Keratinocyte (primary cell): ENCODE data around the gene LAMB4. TPM values are rescaled to one million over a fixed set of nuclear protein-coding genes. Genes with fewer than 3 reads are reported as not detected.

Source experiments
- DNase-seq: peaks from one replicate; pipeline ENCODE4 v3.0.0-alpha.2; 2011; ENCODE audit warnings: low read depth, missing footprints, low spot score
- FAIRE-seq: peaks from 2 replicates; lab custom pipeline; 2011; peaks lifted over from hg19 to GRCh38; lab: Jason Lieb, UNC
- H2AFZ ChIP-seq: 2 replicates; pipeline ENCODE4 v1.6.0; 2012; ENCODE audit warnings: low read length, control low read depth, inconsistent platforms; ENCODE audit not compliant: control insufficient read depth
- H3K27ac ChIP-seq: 2 replicates; pipeline ENCODE4 v1.5.1; 2011; ENCODE audit warnings: low read length; ENCODE audit not compliant: control insufficient read depth, insufficient read depth
- H3K27me3 ChIP-seq: 3 replicates; pipeline ENCODE4 v1.6.0; 2011; ENCODE audit warnings: low read length; ENCODE audit not compliant: control insufficient read depth, insufficient read depth; ENCODE audit errors: extremely low read depth
- H3K36me3 ChIP-seq, 2 experiments: 2 replicates in 1 of 2; 3 replicates in 1 of 2; pipeline ENCODE4 v1.5.1; 2011; ENCODE audit warnings: low read length in 2 of 2, mild to moderate bottlenecking in 1 of 2; ENCODE audit not compliant: control insufficient read depth in 2 of 2, insufficient read depth in 2 of 2; ENCODE audit errors: extremely low read depth in 1 of 2
- H3K4me1 ChIP-seq: 3 replicates; pipeline ENCODE4 v1.5.1; 2011; ENCODE audit warnings: low read length; ENCODE audit not compliant: control insufficient read depth, insufficient read depth; ENCODE audit errors: extremely low read depth
- H3K4me2 ChIP-seq: 3 replicates; pipeline ENCODE4 v1.6.0; 2011; ENCODE audit warnings: low read depth, low read length; ENCODE audit not compliant: control insufficient read depth, insufficient read depth; ENCODE audit errors: extremely low read depth
- H3K4me3 ChIP-seq, 3 experiments: fragments of 200-600 bp in 1 of 3; sonication (generic) in 1 of 3; 2 replicates in 2 of 3; 3 replicates in 1 of 3; pipeline ENCODE4 v1.5.1; 2011 to 2016; ENCODE audit warnings: low read length in 3 of 3, mild to moderate bottlenecking in 3 of 3, control low read depth in 2 of 3, inconsistent platforms in 1 of 3, low read depth in 1 of 3, mixed read lengths in 1 of 3, mixed run types in 1 of 3, moderate library complexity in 1 of 3; ENCODE audit not compliant: control insufficient read depth in 2 of 3, insufficient read depth in 2 of 3; ENCODE audit errors: extremely low read depth in 1 of 3
- H3K79me2 ChIP-seq: 2 replicates; pipeline ENCODE4 v1.6.0; 2012; ENCODE audit warnings: low read length; ENCODE audit not compliant: control insufficient read depth, insufficient read depth
- H3K9ac ChIP-seq: 3 replicates; pipeline ENCODE4 v1.6.0; 2011; ENCODE audit warnings: low read length; ENCODE audit not compliant: control insufficient read depth, insufficient read depth; ENCODE audit errors: extremely low read depth
- H3K9me1 ChIP-seq: 3 replicates; pipeline ENCODE4 v1.6.0; 2011; ENCODE audit warnings: low read length; ENCODE audit not compliant: control insufficient read depth, insufficient read depth; ENCODE audit errors: extremely low read depth
- H3K9me3 ChIP-seq: 2 replicates; pipeline ENCODE4 v1.5.1; 2012; ENCODE audit warnings: low read depth, low read length; ENCODE audit not compliant: control insufficient read depth
- H4K20me1 ChIP-seq: 3 replicates; pipeline ENCODE4 v1.6.0; 2011; ENCODE audit warnings: low read length; ENCODE audit not compliant: control insufficient read depth, insufficient read depth; ENCODE audit errors: extremely low read depth
- EZH2 ChIP-seq: IDR thresholded peaks from one replicate; pipeline ENCODE4 v1.6.1; 2012; ENCODE audit warnings: inconsistent platforms, mild to moderate bottlenecking, low read length, moderate library complexity
- dilution Hi-C: fragments of 300-500 bp; cut with MboI; formaldehyde crosslinking; loops from one replicate; pipeline ENCODE4 v1.7.0; 2020; ENCODE audit warnings: low sequenced_read_pairs; ENCODE audit not compliant: extremely low pct_ligation_motif_present
- polyA plus RNA-seq, 5 experiments: library from polyadenylated mRNA; depleted of rRNA in 3 of 5; stranded (reverse) in 3 of 5; stranded (forward) in 1 of 5; unstranded in 1 of 5; fragments of >200 nt; gene quantifications; 1 replicate in 1 of 5; 2 replicates in 3 of 5; 3 replicates in 1 of 5; pipeline versions ENCODE4 v1.2.1 to v1.2.3, GENCODE V29; 2011 to 2012; ENCODE audit warnings: missing spikeins in 2 of 5, low read depth in 1 of 5, low replicate concordance in 1 of 5
- TF ChIP-seq, protein P1 (sequence below), 3 experiments: IDR thresholded peaks in 1 of 3; conservative IDR thresholded peaks in 1 of 3; optimal IDR thresholded peaks in 1 of 3; 2 replicates in 2 of 3; 3 replicates in 1 of 3; pipeline versions ENCODE3 to v1.5.1; 2011; ENCODE audit warnings: low read length in 3 of 3, mild to moderate bottlenecking in 3 of 3, moderate library complexity in 2 of 3, control low read depth in 1 of 3, inconsistent platforms in 1 of 3; ENCODE audit not compliant: insufficient read depth in 2 of 3; ENCODE audit errors: extremely low read depth in 1 of 3

Gene LAMB4
- polyA plus RNA-seq, 1 donor (not counting 4 experiments of a cell fraction or from before 2014, with no cell fraction given) = 3.7 TPM

DNA sequence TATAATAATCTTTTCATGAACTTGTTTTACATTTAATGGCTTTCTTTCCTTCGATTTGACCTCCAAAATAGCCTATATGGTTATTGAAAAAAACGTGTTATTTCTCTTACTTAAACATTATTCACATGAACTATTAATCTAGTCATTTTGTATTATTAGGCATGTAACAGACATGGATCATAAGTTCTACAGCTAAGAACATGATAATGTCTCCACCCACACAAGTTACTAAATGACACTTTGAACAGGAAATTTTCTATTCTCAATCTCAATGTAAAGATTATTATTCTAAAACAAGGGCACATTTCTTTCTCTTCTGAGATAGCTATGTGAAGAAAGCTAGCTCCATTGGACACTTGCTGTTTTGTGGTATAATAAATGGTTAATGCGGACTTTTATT, 10.0 kb downstream of the LAMB4 start:
- no peaks in the 10 kb centered on the region for H3K79me2 ChIP-seq
- no peak for FAIRE-seq

GRCh38 chr7:108118959-108119358, 11.2 kb downstream of the LAMB4 start:
- no peak overlapping the region for H3K27ac ChIP-seq
- no peak for DNase-seq
- FAIRE-seq = no peak
- no peak overlapping the region for H3K4me2 ChIP-seq
- H3K36me3 ChIP-seq = no peaks in the 10 kb centered on the region
- H2AFZ ChIP-seq = no peak overlapping the region
- TF ChIP-seq EZH2 = no peak
- TF ChIP-seq, protein P1, sequence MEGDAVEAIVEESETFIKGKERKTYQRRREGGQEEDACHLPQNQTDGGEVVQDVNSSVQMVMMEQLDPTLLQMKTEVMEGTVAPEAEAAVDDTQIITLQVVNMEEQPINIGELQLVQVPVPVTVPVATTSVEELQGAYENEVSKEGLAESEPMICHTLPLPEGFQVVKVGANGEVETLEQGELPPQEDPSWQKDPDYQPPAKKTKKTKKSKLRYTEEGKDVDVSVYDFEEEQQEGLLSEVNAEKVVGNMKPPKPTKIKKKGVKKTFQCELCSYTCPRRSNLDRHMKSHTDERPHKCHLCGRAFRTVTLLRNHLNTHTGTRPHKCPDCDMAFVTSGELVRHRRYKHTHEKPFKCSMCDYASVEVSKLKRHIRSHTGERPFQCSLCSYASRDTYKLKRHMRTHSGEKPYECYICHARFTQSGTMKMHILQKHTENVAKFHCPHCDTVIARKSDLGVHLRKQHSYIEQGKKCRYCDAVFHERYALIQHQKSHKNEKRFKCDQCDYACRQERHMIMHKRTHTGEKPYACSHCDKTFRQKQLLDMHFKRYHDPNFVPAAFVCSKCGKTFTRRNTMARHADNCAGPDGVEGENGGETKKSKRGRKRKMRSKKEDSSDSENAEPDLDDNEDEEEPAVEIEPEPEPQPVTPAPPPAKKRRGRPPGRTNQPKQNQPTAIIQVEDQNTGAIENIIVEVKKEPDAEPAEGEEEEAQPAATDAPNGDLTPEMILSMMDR (optimal IDR thresholded peaks at IDR 0.05 in 1 of 3, IDR thresholded peaks at IDR 0.05 in 1 of 3, conservative IDR thresholded peaks at IDR 0.05 in 1 of 3; ENCODE audit: extremely low read depth in 1 of 3, insufficient read depth in 2 of 3, low read length in 3 of 3) = peak in 2 of 3 experiments; percentile 19 to 20
- H3K9me1 ChIP-seq = no peaks in the 10 kb centered on the region
- no peaks in the 10 kb centered on the region for H3K79me2 ChIP-seq
- no peaks in the 10 kb centered on the region for H3K9me3 ChIP-seq
- H3K4me3 ChIP-seq = no peak overlapping the region
- no peaks in the 10 kb centered on the region for H3K27me3 ChIP-seq
- peaks cover 2% of the 10 kb centered on the region for H3K4me1 ChIP-seq
- H4K20me1 ChIP-seq = no peaks in the 10 kb centered on the region
- H3K9ac ChIP-seq = no peak overlapping the region
- dilution Hi-C loops = no loop called here

More for the DNA sequence above, 10.0 kb downstream of the LAMB4 start:
- no peaks in the 10 kb centered on the region for H3K27me3 ChIP-seq
- H3K9me3 ChIP-seq = no peaks in the 10 kb centered on the region
- no peaks in the 10 kb centered on the region for H4K20me1 ChIP-seq
- dilution Hi-C loops = no loop called here
- no peak overlapping the region for H3K4me3 ChIP-seq
- H3K4me2 ChIP-seq = no peak overlapping the region
- no peak for TF ChIP-seq EZH2
- TF ChIP-seq, protein P1 (optimal IDR thresholded peaks at IDR 0.05 in 1 of 3, IDR thresholded peaks at IDR 0.05 in 1 of 3, conservative IDR thresholded peaks at IDR 0.05 in 1 of 3; ENCODE audit: extremely low read depth in 1 of 3, insufficient read depth in 2 of 3, low read length in 3 of 3) = no peak
- H3K4me1 ChIP-seq = peaks cover 2% of the 10 kb centered on the region
- H3K27ac ChIP-seq = no peak overlapping the region
- no peaks in the 10 kb centered on the region for H3K36me3 ChIP-seq
- DNase-seq = no peak
- no peak overlapping the region for H2AFZ ChIP-seq
- H3K9ac ChIP-seq = no peak overlapping the region
- no peaks in the 10 kb centered on the region for H3K9me1 ChIP-seq
